ENCODE measurements around the gene NDUFAB1. TPM values are rescaled to one million over a fixed set of nuclear protein-coding genes. Genes with fewer than 3 reads are reported as not detected.
"Not testable (repeated sequence)": the region's sequence is repeated elsewhere in the genome, so short reads cannot be mapped to it uniquely, and the experiment has no call there.

The NDUFAB1 gene
- total RNA-seq, 1 donor from 2014 or later: 104 TPM

DNA sequence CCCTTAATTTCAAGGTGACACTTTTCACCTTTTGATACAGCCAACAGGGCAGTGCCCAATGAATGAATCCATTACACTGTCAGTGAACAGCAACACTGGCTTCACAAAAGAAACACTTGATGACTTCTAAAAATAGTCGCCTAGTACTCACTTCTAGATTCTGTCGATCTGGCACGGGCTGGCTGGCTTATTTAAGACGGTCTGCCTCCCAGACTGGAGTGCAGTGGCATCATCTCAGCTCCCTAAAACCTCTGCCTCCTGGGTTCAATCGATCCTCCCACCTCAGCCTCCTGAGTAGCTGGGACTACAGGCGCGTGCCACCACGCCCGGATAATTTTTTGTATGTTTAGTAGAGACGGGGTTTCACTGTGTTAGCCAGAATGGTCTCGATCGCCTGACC is 1.9 kb downstream of the NDUFAB1 start:
- TF ChIP-seq, protein P1, sequence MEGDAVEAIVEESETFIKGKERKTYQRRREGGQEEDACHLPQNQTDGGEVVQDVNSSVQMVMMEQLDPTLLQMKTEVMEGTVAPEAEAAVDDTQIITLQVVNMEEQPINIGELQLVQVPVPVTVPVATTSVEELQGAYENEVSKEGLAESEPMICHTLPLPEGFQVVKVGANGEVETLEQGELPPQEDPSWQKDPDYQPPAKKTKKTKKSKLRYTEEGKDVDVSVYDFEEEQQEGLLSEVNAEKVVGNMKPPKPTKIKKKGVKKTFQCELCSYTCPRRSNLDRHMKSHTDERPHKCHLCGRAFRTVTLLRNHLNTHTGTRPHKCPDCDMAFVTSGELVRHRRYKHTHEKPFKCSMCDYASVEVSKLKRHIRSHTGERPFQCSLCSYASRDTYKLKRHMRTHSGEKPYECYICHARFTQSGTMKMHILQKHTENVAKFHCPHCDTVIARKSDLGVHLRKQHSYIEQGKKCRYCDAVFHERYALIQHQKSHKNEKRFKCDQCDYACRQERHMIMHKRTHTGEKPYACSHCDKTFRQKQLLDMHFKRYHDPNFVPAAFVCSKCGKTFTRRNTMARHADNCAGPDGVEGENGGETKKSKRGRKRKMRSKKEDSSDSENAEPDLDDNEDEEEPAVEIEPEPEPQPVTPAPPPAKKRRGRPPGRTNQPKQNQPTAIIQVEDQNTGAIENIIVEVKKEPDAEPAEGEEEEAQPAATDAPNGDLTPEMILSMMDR (conservative IDR thresholded peaks at IDR 0.05): no peak
- peaks cover 11% of the 10 kb centered on the region for H3K36me3 Mint-ChIP-seq (ENCODE audit: low read depth)
- H3K27me3 Mint-ChIP-seq (ENCODE audit: low read depth): no peaks in the 10 kb centered on the region
- H3K4me3 Mint-ChIP-seq: no peak overlapping the region
- no peak overlapping the region for H3K27ac Mint-ChIP-seq (ENCODE audit: unreplicated experiment)
- no peaks in the 10 kb centered on the region for H3K9me3 Mint-ChIP-seq
- peaks cover 11% of the 10 kb centered on the region for H3K4me1 Mint-ChIP-seq
- DNase-seq (ENCODE audit: low read depth, low spot score): no peak

- Mint-ChIP-seq H3K4me3 (no peak overlapping the region), H3K4me1 (peaks cover 7% of the 10 kb centered on the region), H3K27ac (ENCODE audit: unreplicated experiment) (no peak overlapping the region), H3K9me3 (no peaks in the 10 kb centered on the region), H3K36me3 (ENCODE audit: low read depth) (peaks cover 11% of the 10 kb centered on the region), H3K27me3 (ENCODE audit: low read depth) (no peaks in the 10 kb centered on the region)
- TF ChIP-seq, protein P1 (conservative IDR thresholded peaks at IDR 0.05): no peak
- DNase-seq (ENCODE audit: low read depth, low spot score): no peak
Observed at GRCh38 chr16:23590181-23590580, 5.9 kb downstream of the NDUFAB1 start.

DNA sequence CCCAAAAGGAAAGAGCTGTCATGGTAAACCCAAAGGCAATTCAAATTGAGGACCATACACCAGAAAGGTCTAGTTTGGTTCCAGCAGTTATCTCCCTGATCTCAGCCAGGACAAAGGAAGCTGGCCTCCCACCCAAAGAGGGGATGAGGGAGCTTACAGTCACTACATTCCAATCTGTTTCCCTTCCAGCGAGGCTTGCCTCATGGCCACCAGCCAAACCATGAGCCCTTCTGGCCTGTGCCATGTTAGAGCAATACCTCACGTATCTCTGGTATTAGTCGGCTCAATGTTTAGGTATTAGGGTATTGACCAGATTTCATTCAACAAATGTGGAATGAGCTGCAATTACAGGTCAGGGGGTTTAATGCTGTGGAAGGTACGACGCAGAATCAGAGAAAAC is 8.4 kb downstream of the NDUFAB1 start:
- peaks cover 4% of the 10 kb centered on the region for H3K4me1 Mint-ChIP-seq

DNA sequence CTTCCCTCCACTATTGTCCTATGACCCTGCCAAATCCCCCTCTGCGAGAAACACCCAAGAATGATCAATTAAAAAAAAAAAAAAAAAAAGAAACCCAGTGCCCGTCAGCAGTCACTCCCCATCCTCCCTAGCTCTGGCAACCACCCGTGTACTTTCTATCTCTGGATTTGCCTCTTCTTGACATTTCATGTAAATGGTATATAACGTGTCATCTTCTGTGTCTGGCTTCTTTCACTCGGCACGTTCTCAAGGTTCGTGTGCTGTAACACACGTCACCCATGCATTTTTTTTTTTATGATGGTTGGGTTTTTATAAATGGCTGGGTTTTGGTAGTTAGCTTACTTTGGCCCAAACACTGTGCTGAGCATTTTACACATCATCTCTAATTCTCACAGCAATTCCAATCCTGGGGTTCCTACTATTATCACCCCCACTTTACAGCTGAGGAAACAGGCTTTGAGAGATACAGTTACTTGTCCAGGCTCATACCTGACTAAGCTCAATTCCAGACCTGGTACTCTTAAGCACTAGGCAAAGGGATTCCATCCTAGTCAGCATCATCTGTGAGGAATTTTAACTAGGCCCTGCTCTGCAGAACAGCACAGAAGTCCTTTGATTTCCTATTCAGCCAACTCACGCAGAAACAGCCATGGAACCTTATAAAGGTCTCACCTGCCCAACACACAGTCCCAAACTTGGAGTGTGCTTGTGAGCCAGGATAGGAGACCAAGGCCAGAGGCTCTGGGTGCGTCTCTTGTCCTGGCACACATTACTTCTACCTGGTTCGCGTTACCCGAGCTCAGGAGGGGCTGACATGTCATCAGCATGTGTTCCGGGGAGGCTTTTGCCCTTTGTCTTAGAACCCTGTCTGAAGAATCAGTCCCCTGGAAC is 11.7 kb downstream of the NDUFAB1 start:
- H3K9me3 Mint-ChIP-seq: no peaks in the 10 kb centered on the region
- no peaks in the 10 kb centered on the region for H3K27me3 Mint-ChIP-seq (ENCODE audit: low read depth)
- H3K36me3 Mint-ChIP-seq (ENCODE audit: low read depth): peaks cover 11% of the 10 kb centered on the region
- TF ChIP-seq, protein P1 (conservative IDR thresholded peaks at IDR 0.05): no peak
- peak overlapping the region; percentile 25 for H3K27ac Mint-ChIP-seq (ENCODE audit: unreplicated experiment)
- H3K4me1 Mint-ChIP-seq: no peaks in the 10 kb centered on the region
- no peak overlapping the region for H3K4me3 Mint-ChIP-seq
- DNase-seq (ENCODE audit: low read depth, low spot score): no peak

More for the DNA sequence above, 8.4 kb downstream of the NDUFAB1 start:
- H3K27ac Mint-ChIP-seq (ENCODE audit: unreplicated experiment): peak overlapping the region; percentile 50
- TF ChIP-seq, protein P1 (conservative IDR thresholded peaks at IDR 0.05): no peak
- no peaks in the 10 kb centered on the region for H3K27me3 Mint-ChIP-seq (ENCODE audit: low read depth)
- no peaks in the 10 kb centered on the region for H3K9me3 Mint-ChIP-seq
- no peak overlapping the region for H3K4me3 Mint-ChIP-seq
- H3K36me3 Mint-ChIP-seq (ENCODE audit: low read depth): peaks cover 15% of the 10 kb centered on the region
- DNase-seq (ENCODE audit: low read depth, low spot score): no peak

GRCh38 chr16:23583271-23583670 is 12.8 kb downstream of the NDUFAB1 start:
- H3K9me3 Mint-ChIP-seq; H3K4me3 Mint-ChIP-seq; H3K36me3 Mint-ChIP-seq (ENCODE audit: low read depth); H3K27ac Mint-ChIP-seq (ENCODE audit: unreplicated experiment); H3K27me3 Mint-ChIP-seq (ENCODE audit: low read depth); DNase-seq (ENCODE audit: low read depth, low spot score); H3K4me1 Mint-ChIP-seq: not testable (repeated sequence)

DNA sequence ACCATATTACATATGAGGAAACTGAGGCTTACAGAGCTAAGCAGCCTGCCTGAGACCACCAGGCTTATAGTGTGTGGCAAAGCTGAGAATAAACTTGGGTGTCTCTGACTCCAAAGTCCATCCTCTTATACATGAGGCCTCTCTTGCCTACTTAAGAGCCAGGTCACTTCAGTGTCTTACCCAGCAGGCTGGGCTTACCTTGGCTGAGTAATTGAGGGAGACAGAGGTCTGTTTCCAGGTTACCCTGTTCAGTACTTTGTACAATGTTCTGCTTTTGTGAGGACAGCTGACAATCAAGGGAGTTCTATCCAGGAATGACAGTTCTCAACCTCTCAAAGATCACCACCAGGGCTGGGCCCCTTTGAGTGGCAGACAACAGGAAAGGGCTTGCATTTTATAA is 14.4 kb downstream of the NDUFAB1 start:
- Mint-ChIP-seq H3K9me3 (no peaks in the 10 kb centered on the region), H3K4me1 (no peaks in the 10 kb centered on the region), H3K27me3 (ENCODE audit: low read depth) (no peaks in the 10 kb centered on the region), H3K27ac (ENCODE audit: unreplicated experiment) (no peak overlapping the region), H3K4me3 (no peak overlapping the region), H3K36me3 (ENCODE audit: low read depth) (peaks cover 10% of the 10 kb centered on the region)
- TF ChIP-seq, protein P1 (conservative IDR thresholded peaks at IDR 0.05): no peak
- DNase-seq (ENCODE audit: low read depth, low spot score): no peak

All from neural crest cell (in vitro differentiated cells).